Right lobe of liver (tissue), 4 donors: ENCODE measurements around the gene UTP18.

Experiments used
- CTCF ChIP-seq, 4 donors: fragments of 200-600 bp in 3 of 4; fragments of 450-650 bp in 1 of 4; IDR thresholded peaks; one replicate each; pipeline versions ENCODE4 v1.5.1 to v1.8.0; 2016 to 2022; ENCODE audit warnings: antibody characterized with exemption in 4 of 4, mild to moderate bottlenecking in 2 of 4
- POLR2A ChIP-seq: fragments of 450-650 bp; IDR thresholded peaks from one replicate; pipeline ENCODE4 v1.6.1; 2017; ENCODE audit warnings: antibody characterized with exemption, mild to moderate bottlenecking
- donor health status: DM: no; HTN: no; CAD: no.
- donor health status: DM: no; HTN: no; CAD: no.
- donor health status: DM: no; HTN: yes; CAD: no.

DNA sequence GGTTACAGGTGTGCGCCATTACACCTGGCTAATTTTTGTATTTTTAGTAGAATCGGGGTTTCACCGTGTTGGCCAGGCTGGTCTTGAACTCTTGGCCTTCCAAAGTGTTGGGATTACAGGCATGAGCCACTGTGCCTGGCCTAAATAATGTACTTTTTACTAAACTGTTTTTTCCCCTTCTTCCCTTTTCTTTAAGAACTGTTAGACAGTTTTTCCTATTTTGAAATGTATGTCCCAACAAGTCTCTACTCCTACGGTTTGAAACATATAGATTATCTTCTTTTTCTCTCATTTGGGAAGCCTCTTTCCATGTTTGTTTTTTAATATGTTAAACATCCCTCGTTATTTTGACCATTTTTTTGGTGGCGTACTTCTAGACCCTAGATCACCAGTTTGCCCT, 9.6 kb downstream of the UTP18 start:
- TF ChIP-seq CTCF (IDR thresholded peaks at IDR 0.05) (no peak), POLR2A (no peak)
